ENCODE results near the gene SLC9B2. TPM values are rescaled to one million over a fixed set of nuclear protein-coding genes. Genes with fewer than 3 reads are reported as not detected.
"Not testable (repeated sequence)": the region's sequence is repeated elsewhere in the genome, so short reads cannot be mapped to it uniquely, and the experiment has no call there.

Gene SLC9B2
- total RNA-seq, 2 experiments from 2014 or later = 21.1 to 21.7 TPM

GRCh38 chr4:103008875-103009729, 67.5 kb downstream of the SLC9B2 start:
- Histone ChIP-seq H3K27ac (ENCODE audit: low read depth in 1 of 2, low read length in 2 of 2) (no peak overlapping the region), H3K9me3 (ENCODE audit: control insufficient read depth in 1 of 2, insufficient read depth in 1 of 2, low read length in 2 of 2) (no peaks in the 10 kb centered on the region), H3K27me3 (ENCODE audit: control insufficient read depth in 1 of 2, insufficient read depth in 2 of 2, low read length in 2 of 2) (no peaks in the 10 kb centered on the region), H3K36me3 (ENCODE audit: insufficient read depth, low read length) (no peaks in the 10 kb centered on the region), H3K4me3 (ENCODE audit: low read length) (no peak overlapping the region), H3K4me1 (ENCODE audit: insufficient read depth, low read length) (no peaks in the 10 kb centered on the region)
- Mint-ChIP-seq H3K27ac (no peak overlapping the region), H3K27me3 (no peaks in the 10 kb centered on the region), H3K36me3 (ENCODE audit: low read depth) (no peaks in the 10 kb centered on the region), H3K4me1 (ENCODE audit: low read depth) (no peaks in the 10 kb centered on the region), H3K9me3 (no peaks in the 10 kb centered on the region), H3K4me3 (no peak overlapping the region)
- POLR2A ChIA-PET = interaction anchor here (1.5 kb wide), 1 partner anchor 248 kb away, joined by 5 read pairs; the partner anchor contains the start of gene MANBA
- TF ChIP-seq, protein P1, sequence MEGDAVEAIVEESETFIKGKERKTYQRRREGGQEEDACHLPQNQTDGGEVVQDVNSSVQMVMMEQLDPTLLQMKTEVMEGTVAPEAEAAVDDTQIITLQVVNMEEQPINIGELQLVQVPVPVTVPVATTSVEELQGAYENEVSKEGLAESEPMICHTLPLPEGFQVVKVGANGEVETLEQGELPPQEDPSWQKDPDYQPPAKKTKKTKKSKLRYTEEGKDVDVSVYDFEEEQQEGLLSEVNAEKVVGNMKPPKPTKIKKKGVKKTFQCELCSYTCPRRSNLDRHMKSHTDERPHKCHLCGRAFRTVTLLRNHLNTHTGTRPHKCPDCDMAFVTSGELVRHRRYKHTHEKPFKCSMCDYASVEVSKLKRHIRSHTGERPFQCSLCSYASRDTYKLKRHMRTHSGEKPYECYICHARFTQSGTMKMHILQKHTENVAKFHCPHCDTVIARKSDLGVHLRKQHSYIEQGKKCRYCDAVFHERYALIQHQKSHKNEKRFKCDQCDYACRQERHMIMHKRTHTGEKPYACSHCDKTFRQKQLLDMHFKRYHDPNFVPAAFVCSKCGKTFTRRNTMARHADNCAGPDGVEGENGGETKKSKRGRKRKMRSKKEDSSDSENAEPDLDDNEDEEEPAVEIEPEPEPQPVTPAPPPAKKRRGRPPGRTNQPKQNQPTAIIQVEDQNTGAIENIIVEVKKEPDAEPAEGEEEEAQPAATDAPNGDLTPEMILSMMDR (IDR thresholded peaks at IDR 0.05) = peak; percentile 77
- intact Hi-C loops (cut with DNase I, micrococcal nuclease) = loop anchor here (1.0 to 5.0 kb wide), 5 partner anchors 202 to 664 kb away; partner anchors contain the start of gene SLC39A8 (in 1 of the 2)
- CTCF ChIA-PET = interaction anchor here (0.6 to 1.4 kb wide), 10 partner anchors 10 to 577 kb away, joined by 3 to 5 read pairs (median 4); partner anchors contain the start of gene BDH2
- DNase-seq (peak in 4 of 14 experiments; percentile 33 to 84 (median 76)), ATAC-seq (ENCODE audit: poor library complexity) (peak; percentile 96)

DNA sequence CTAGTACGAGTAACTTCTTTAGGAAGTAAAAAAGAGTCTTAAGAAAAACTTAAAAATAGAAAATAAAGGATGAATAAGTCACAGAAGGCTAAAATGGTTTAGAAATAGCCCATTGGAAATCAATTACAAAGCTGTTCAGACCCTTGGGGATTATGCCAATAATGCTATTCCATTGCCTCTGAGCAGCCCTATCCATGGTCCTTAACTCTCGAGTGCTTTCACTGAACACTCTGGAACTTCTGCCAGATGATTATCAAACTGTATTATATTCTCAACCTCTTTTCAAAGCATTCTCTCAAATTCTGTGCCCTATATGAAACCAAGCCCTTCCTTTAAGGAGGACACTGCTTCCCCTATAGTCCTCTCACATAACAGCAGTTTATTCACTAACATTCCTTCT, 74.0 kb downstream of the SLC9B2 start:
- H3K36me3 Mint-ChIP-seq (ENCODE audit: low read depth) = peaks cover 11% of the 10 kb centered on the region
- no peak overlapping the region for H3K27ac Mint-ChIP-seq
- intact Hi-C loops (cut with DNase I, micrococcal nuclease) = no loop called here

DNA sequence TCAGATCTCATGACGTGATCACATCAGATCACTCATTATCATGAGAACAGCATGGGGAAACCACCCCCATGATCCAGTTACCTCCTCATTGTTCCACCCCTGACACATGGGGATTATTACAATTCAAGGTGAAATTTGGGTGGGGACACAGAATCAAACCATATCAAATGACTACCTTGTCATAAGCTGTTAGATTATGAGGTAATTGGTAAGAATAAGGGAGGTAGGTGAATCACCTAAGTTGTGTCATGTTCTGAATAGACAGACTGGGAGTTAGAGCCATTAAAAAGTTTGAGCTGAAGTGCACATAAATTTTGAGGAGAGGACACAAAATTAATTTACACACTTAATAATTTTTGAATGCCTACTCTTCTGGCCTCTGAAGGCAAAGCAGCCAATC, 81.8 kb downstream of the SLC9B2 start:
- POLR2A ChIA-PET = no interaction called here
- Histone ChIP-seq H3K27ac (ENCODE audit: low read depth in 1 of 2, low read length in 2 of 2) (no peak overlapping the region), H3K27me3 (ENCODE audit: control insufficient read depth in 1 of 2, insufficient read depth in 2 of 2, low read length in 2 of 2) (no peaks in the 10 kb centered on the region), H3K36me3 (ENCODE audit: insufficient read depth, low read length) (no peaks in the 10 kb centered on the region), H3K9me3 (ENCODE audit: control insufficient read depth in 1 of 2, insufficient read depth in 1 of 2, low read length in 2 of 2) (peaks cover 0 to 9% of the 10 kb centered on the region in 2 experiments), H3K4me3 (ENCODE audit: low read length) (no peak overlapping the region), H3K4me1 (ENCODE audit: insufficient read depth, low read length) (no peaks in the 10 kb centered on the region)
- Mint-ChIP-seq H3K27ac (no peak overlapping the region), H3K9me3 (no peaks in the 10 kb centered on the region), H3K4me1 (ENCODE audit: low read depth) (no peaks in the 10 kb centered on the region), H3K36me3 (ENCODE audit: low read depth) (peaks cover 11% of the 10 kb centered on the region), H3K27me3 (no peaks in the 10 kb centered on the region), H3K4me3 (no peak overlapping the region)
- ATAC-seq (ENCODE audit: poor library complexity) = no peak
- TF ChIP-seq, protein P1 (IDR thresholded peaks at IDR 0.05) = no peak
- CTCF ChIA-PET = no interaction called here
- DNase-seq = no peak
- intact Hi-C loops (cut with DNase I, micrococcal nuclease) = no loop called here

More for the DNA sequence above, 74.0 kb downstream of the SLC9B2 start:
- ChIA-PET CTCF (no interaction called here), POLR2A (no interaction called here)
- Mint-ChIP-seq H3K27me3 (no peaks in the 10 kb centered on the region), H3K4me1 (ENCODE audit: low read depth) (no peaks in the 10 kb centered on the region), H3K4me3 (no peak overlapping the region), H3K9me3 (no peaks in the 10 kb centered on the region)
- Histone ChIP-seq H3K27me3 (ENCODE audit: control insufficient read depth in 1 of 2, insufficient read depth in 2 of 2, low read length in 2 of 2) (no peaks in the 10 kb centered on the region), H3K27ac (ENCODE audit: low read depth in 1 of 2, low read length in 2 of 2) (no peak overlapping the region), H3K4me1 (ENCODE audit: insufficient read depth, low read length) (no peaks in the 10 kb centered on the region), H3K9me3 (ENCODE audit: control insufficient read depth in 1 of 2, insufficient read depth in 1 of 2, low read length in 2 of 2) (peaks cover 0 to 3% of the 10 kb centered on the region in 2 experiments), H3K36me3 (ENCODE audit: insufficient read depth, low read length) (no peaks in the 10 kb centered on the region), H3K4me3 (ENCODE audit: low read length) (no peak overlapping the region)
- TF ChIP-seq, protein P1 (IDR thresholded peaks at IDR 0.05) = no peak
- DNase-seq (no peak), ATAC-seq (ENCODE audit: poor library complexity) (no peak)

GRCh38 chr4:102993985-102994384, 82.6 kb downstream of the SLC9B2 start:
- H3K27ac ChIP-seq (ENCODE audit: low read depth in 1 of 2, low read length in 2 of 2); intact Hi-C loops (cut with DNase I, micrococcal nuclease); CTCF ChIA-PET; H3K27me3 ChIP-seq (ENCODE audit: control insufficient read depth in 1 of 2, insufficient read depth in 2 of 2, low read length in 2 of 2); H3K27me3 Mint-ChIP-seq; ATAC-seq (ENCODE audit: poor library complexity); H3K36me3 ChIP-seq (ENCODE audit: insufficient read depth, low read length); H3K27ac Mint-ChIP-seq; POLR2A ChIA-PET; H3K9me3 Mint-ChIP-seq; H3K4me3 Mint-ChIP-seq; H3K4me3 ChIP-seq (ENCODE audit: low read length); H3K9me3 ChIP-seq (ENCODE audit: control insufficient read depth in 1 of 2, insufficient read depth in 1 of 2, low read length in 2 of 2); H3K4me1 ChIP-seq (ENCODE audit: insufficient read depth, low read length); H3K4me1 Mint-ChIP-seq (ENCODE audit: low read depth); DNase-seq: not testable (repeated sequence)
- peaks cover 17% of the 10 kb centered on the region for H3K36me3 Mint-ChIP-seq (ENCODE audit: low read depth)

Measured in CD4-positive, alpha-beta T cell (primary cell).